ENCODE measurements around the gene SERGEF. TPM values are rescaled to one million over a fixed set of nuclear protein-coding genes. Genes with fewer than 3 reads are reported as not detected.

The SERGEF gene
- total and polyA plus RNA-seq, 2 of the 13 experiments (the other 11 are each of a cell fraction or from before 2014, with no cell fraction given): 54.5 to 114 TPM

GRCh38 chr11:17740649-17741235 is 272.1 kb downstream of the SERGEF start:
- no peak overlapping the region for H2AFZ ChIP-seq (ENCODE audit: low read length)
- peak; percentile 17; the same call in 2 of the 3 replicates for ATAC-seq
- H3K36me3 ChIP-seq (replicated peaks in 1 of 2; ENCODE audit: control insufficient read depth in 1 of 2, insufficient read depth in 2 of 2, low read length in 2 of 2): no peaks in the 10 kb centered on the region
- peaks cover 2 to 39% of the 10 kb centered on the region in 2 experiments; a peak in 2 of 5 replicates for H3K27me3 ChIP-seq (ENCODE audit: control insufficient read depth in 1 of 2, insufficient read depth in 2 of 2, low read length in 2 of 2)
- in situ Hi-C loops (cut with HindIII; ENCODE audit: extremely low pct_ligation_motif_present, low pct_unique_long_range_greater_than_20kb) (no loop called here), intact Hi-C loops (cut with micrococcal nuclease; ENCODE audit: unreplicated experiment) (no loop called here)
- no peak overlapping the region for H3K27ac ChIP-seq (ENCODE audit: extremely low read length, insufficient read depth, low read length)
- no peaks in the 10 kb centered on the region for H3K79me2 ChIP-seq (ENCODE audit: insufficient read depth, low read length)
- no TSS peak for BruUV-seq (replicated peaks)
- no peak overlapping the region for H3K4me3 ChIP-seq (replicated peaks in 1 of 3; ENCODE audit: insufficient read depth in 1 of 3, low read depth in 2 of 3, low read length in 3 of 3)
- no peak overlapping the region for H3K4me2 ChIP-seq (ENCODE audit: low read depth, low read length)
- ChIA-PET CTCF (ENCODE audit: low intra/inter-chr PET ratio, low total read pairs) (no interaction called here), POLR2A (no interaction called here)
- 0% methylated on average over 1 of the region's 7 CpGs for WGBS (ENCODE audit: low lambda C conversion rate)
- no peaks in the 10 kb centered on the region for H3K9me3 ChIP-seq (ENCODE audit: low read length)
- H4K20me1 ChIP-seq (ENCODE audit: insufficient read depth, low read length): no peaks in the 10 kb centered on the region; the same call in 1 of the 2 replicates
- no peak for FAIRE-seq
- TF ChIP-seq PATZ1 (CRISPR knock-in tag; IDR thresholded peaks at IDR 0.05) (0 out of 2 replicates have a peak, but pooled peaks have one; percentile 20), ZNF646 (CRISPR knock-in tag; IDR thresholded peaks at IDR 0.05) (0 out of 2 replicates have a peak, but pooled peaks have one; percentile 16), SIX4 (CRISPR knock-in tag; IDR thresholded peaks at IDR 0.05) (no peak), HMGA1 (CRISPR knock-in tag; conservative IDR thresholded peaks at IDR 0.05) (no peak), ZNF317 (CRISPR knock-in tag; IDR thresholded peaks at IDR 0.05) (peak; percentile 86), ZBTB14 (CRISPR knock-in tag; IDR thresholded peaks at IDR 0.05) (no peak)
- no peak for DNase-seq (ENCODE audit: low spot score)
- H3K9ac ChIP-seq (ENCODE audit: insufficient read depth, low read depth, low read length): no peak overlapping the region
- peaks cover 9% of the 10 kb centered on the region for H3K4me1 ChIP-seq (ENCODE audit: insufficient read depth, low read length)
